ENCODE data around the gene ALOXE3.

DNA sequence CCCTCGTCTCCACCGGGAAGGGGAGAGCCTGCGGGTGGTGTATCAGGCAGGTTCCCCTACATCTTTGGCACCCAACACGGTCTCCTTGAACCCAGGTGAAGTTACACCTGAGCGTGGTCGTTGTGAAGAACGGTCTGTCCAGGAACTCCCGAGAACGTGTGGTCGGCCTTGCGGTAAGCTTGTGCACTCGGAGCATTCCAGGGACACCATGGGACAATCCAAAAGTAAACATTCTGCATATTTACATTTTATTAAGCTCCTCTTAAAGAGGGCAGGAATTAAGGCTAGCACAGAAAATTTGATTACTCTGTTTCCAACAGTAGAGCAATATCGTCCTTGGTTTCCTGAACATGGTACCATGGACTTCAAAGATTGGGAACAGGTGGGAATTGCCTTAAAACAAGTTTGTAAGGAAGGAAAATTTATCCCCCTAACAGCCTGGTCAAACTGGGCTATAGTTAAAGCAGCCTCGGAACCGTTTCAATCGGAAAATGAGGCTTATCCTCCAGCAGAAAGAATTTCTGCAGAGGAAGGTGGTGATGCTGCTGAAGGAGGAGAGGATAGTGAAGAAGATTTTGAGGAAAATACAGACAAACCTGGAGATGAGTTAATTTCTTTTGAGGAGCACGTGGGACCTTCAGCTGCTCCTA lies 61.2 kb downstream of the ALOXE3 start:
- TF ChIP-seq, protein P1, sequence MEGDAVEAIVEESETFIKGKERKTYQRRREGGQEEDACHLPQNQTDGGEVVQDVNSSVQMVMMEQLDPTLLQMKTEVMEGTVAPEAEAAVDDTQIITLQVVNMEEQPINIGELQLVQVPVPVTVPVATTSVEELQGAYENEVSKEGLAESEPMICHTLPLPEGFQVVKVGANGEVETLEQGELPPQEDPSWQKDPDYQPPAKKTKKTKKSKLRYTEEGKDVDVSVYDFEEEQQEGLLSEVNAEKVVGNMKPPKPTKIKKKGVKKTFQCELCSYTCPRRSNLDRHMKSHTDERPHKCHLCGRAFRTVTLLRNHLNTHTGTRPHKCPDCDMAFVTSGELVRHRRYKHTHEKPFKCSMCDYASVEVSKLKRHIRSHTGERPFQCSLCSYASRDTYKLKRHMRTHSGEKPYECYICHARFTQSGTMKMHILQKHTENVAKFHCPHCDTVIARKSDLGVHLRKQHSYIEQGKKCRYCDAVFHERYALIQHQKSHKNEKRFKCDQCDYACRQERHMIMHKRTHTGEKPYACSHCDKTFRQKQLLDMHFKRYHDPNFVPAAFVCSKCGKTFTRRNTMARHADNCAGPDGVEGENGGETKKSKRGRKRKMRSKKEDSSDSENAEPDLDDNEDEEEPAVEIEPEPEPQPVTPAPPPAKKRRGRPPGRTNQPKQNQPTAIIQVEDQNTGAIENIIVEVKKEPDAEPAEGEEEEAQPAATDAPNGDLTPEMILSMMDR (IDR thresholded peaks at IDR 0.05; ENCODE audit: low read length), result no peak
- TF ChIP-seq EZH2 (optimal IDR thresholded peaks at IDR 0.05; ENCODE audit: low read depth, low read length) (no peak), EZH2phosphoT487 (IDR thresholded peaks at IDR 0.05; ENCODE audit: low read length) (no peak)
